HTR-8/SVneo (cell line): Measurements from ENCODE around the gene HSPB8.

Experiments
- DNase-seq: peaks from one replicate; pipeline ENCODE4 v3.0.0; 2011; ENCODE audit warnings: low spot score, mixed read lengths; ENCODE audit not compliant: insufficient read length
- FAIRE-seq: peaks from 2 replicates; lab custom pipeline; 2011; peaks lifted over from hg19 to GRCh38; lab: Jason Lieb, UNC

Gene HSPB8

GRCh38 chr12:119241580-119242169, 62.9 kb downstream of the HSPB8 start:
- FAIRE-seq (no peak), DNase-seq (no peak)
